Adipocyte (in vitro differentiated cells): Measurements from ENCODE around the gene DDN.

Experiments
- DNase-seq: peaks from one replicate; pipeline ENCODE4 v3.0.0-alpha.2; 2015; ENCODE audit warnings: low read depth
- H3K27me3 ChIP-seq: replicated peaks from 2 replicates; pipeline ENCODE4 v1.7.0; 2013; ENCODE audit warnings: mild to moderate bottlenecking, low read length, moderate library complexity; ENCODE audit not compliant: control insufficient read depth, insufficient read depth
- H3K36me3 ChIP-seq: 2 replicates; pipeline ENCODE4 v1.7.0; 2013; ENCODE audit warnings: low read length, mild to moderate bottlenecking, moderate library complexity; ENCODE audit not compliant: control insufficient read depth, insufficient read depth, severe bottlenecking
- H3K4me1 ChIP-seq: 2 replicates; pipeline ENCODE4 v1.7.0; 2013; ENCODE audit warnings: mild to moderate bottlenecking, low read length, moderate library complexity; ENCODE audit not compliant: control insufficient read depth, insufficient read depth
- H3K4me3 ChIP-seq: 2 replicates; pipeline ENCODE4 v1.7.0; 2013; ENCODE audit warnings: mild to moderate bottlenecking, low read length, moderate library complexity
- H3K9ac ChIP-seq: 2 replicates; pipeline ENCODE4 v1.7.0; 2013; ENCODE audit warnings: mild to moderate bottlenecking, low read length, moderate library complexity
- H3K9me3 ChIP-seq: 2 replicates; pipeline ENCODE4 v1.7.0; 2013; ENCODE audit warnings: mild to moderate bottlenecking, low read length, moderate library complexity; ENCODE audit not compliant: control insufficient read depth

Gene DDN

DNA sequence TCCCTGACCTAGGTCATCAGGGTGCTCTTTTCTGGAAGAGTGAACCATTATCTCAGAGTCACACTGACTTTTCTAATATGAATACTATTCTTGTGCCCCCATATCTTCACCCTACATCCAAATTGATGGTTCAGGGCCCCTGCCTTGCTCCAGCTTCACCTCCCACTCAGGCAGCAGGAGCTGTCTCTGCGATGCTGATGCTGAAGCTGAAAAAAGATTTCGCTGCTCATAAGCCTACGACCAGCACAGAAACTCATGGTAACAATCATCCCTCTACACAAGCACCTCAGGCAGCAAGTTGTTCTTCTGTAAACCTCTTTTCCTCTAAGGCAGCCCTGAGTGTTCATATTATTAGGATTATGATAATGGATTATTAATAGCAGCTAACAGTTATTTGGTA is 45.1 kb downstream of the DDN start:
- DNase-seq = no peak
- Histone ChIP-seq H3K4me3 (no peak overlapping the region), H3K9me3 (no peaks in the 10 kb centered on the region), H3K4me1 (peaks cover 22% of the 10 kb centered on the region), H3K36me3 (peaks cover 38% of the 10 kb centered on the region), H3K9ac (no peak overlapping the region), H3K27me3 (no peaks in the 10 kb centered on the region)

GRCh38 chr12:48952691-48953090 is 46.5 kb downstream of the DDN start:
- Histone ChIP-seq H3K9me3 (no peaks in the 10 kb centered on the region), H3K4me1 (peaks cover 18% of the 10 kb centered on the region), H3K4me3 (no peak overlapping the region), H3K9ac (no peak overlapping the region), H3K36me3 (peaks cover 38% of the 10 kb centered on the region), H3K27me3 (no peaks in the 10 kb centered on the region)
- DNase-seq = no peak

GRCh38 chr12:48947727-48948126 is 51.4 kb downstream of the DDN start:
- Histone ChIP-seq H3K9ac (no peak overlapping the region), H3K9me3 (no peaks in the 10 kb centered on the region), H3K36me3 (peaks cover 14% of the 10 kb centered on the region), H3K27me3 (no peaks in the 10 kb centered on the region), H3K4me3 (no peak overlapping the region), H3K4me1 (peaks cover 6% of the 10 kb centered on the region)
- DNase-seq = no peak

DNA sequence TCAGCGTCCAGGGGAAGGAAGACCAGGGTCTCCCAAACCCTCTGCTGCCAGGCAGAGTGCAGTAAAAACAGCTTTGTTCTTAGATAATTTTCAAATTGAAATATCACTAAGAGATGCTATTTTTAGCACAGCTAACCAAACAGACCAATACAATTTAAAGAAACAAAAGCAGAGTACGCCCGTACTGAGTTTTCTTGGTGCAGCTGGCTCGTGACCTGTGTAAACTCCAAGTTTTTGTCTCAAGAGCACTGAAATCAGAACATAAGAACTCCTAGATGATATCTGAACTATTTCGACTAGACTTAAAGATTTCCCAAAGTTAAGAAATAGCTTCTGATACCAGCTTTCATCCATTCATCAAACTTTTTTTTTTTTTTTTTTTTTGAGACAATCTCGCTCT is 52.2 kb downstream of the DDN start:
- no peaks in the 10 kb centered on the region for H3K27me3 ChIP-seq
- H3K4me1 ChIP-seq = peaks cover 6% of the 10 kb centered on the region
- no peaks in the 10 kb centered on the region for H3K9me3 ChIP-seq
- DNase-seq = no peak
- no peak overlapping the region for H3K9ac ChIP-seq
- H3K36me3 ChIP-seq = peaks cover 6% of the 10 kb centered on the region
- no peak overlapping the region for H3K4me3 ChIP-seq

DNA sequence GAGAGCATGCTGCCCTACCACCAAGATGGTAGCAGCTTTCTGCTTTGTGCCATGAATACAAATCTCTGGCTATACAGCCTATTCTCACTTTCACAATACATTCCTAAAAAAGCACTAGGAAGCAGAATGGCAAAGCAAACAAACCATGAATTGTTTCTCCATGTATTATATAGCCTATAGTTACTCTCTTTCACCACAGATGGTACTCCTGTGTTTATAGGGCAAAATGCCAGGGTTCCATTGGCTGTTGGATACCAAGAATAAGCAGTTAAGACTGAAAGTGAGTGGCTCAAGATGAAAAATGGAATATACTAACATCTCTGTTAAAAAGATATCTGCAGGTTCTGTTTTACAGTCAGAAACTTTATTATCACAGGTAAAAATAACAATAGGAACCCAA is 53.0 kb downstream of the DDN start:
- H3K27me3 ChIP-seq = no peaks in the 10 kb centered on the region
- no peak overlapping the region for H3K9ac ChIP-seq
- peaks cover 13% of the 10 kb centered on the region for H3K36me3 ChIP-seq
- no peaks in the 10 kb centered on the region for H3K9me3 ChIP-seq
- H3K4me3 ChIP-seq = no peak overlapping the region
- peak; percentile 41 for DNase-seq
- H3K4me1 ChIP-seq = peaks cover 6% of the 10 kb centered on the region
